IPS-20b (cell line): ENCODE data around the gene PML.
"Not testable (repeated sequence)": the region's sequence is repeated elsewhere in the genome, so short reads cannot be mapped to it uniquely, and the experiment has no call there.

Experiments
- H3K27ac ChIP-seq: one replicate; pipeline ENCODE4 v1.5.1; 2013; ENCODE audit warnings: low read length
- H3K27me3 ChIP-seq: 2 replicates; pipeline ENCODE4 v1.6.1; 2013; ENCODE audit warnings: mild to moderate bottlenecking, low read length, inconsistent platforms; ENCODE audit not compliant: insufficient read depth
- H3K36me3 ChIP-seq: 2 replicates; pipeline ENCODE4 v1.6.1; 2013; ENCODE audit warnings: low read depth, mild to moderate bottlenecking, inconsistent platforms, low read length, moderate library complexity; ENCODE audit not compliant: insufficient read depth
- H3K4me1 ChIP-seq: 2 replicates; pipeline ENCODE4 v1.6.1; 2013; ENCODE audit warnings: mild to moderate bottlenecking, control low read depth, inconsistent platforms, low read length, moderate library complexity; ENCODE audit not compliant: insufficient read depth
- H3K4me3 ChIP-seq: 2 replicates; pipeline ENCODE4 v1.5.1; 2013; ENCODE audit warnings: mild to moderate bottlenecking, low read length, inconsistent platforms
- H3K9ac ChIP-seq: 2 replicates; pipeline ENCODE4 v1.6.1; 2013; ENCODE audit warnings: low read depth, mild to moderate bottlenecking, inconsistent platforms, low read length, moderate library complexity
- H3K9me3 ChIP-seq: 2 replicates; pipeline ENCODE4 v1.6.1; 2013; ENCODE audit warnings: mild to moderate bottlenecking, low read depth, low read length, inconsistent platforms; ENCODE audit not compliant: insufficient read depth

PML gene

DNA sequence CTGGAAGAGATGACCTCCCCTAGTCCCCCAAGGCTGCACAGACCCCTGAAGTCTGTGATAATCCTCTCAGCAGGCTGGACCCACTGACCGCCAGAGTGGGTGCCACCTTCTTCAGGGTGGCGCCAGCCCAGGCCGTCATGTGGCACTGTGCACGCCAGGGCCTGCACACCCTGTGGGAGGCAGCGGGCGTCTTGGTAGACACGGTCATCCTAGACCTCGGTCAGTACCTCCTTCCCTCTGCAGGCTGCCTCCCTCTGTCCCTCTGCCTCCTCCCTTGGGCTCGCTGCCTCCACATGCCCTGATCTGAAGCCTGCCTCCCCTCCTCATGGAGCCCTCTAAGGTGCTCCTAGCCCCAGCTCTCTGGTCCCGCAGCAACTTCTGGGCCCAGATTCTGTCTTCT, 101.1 kb downstream of the PML start:
- not testable (repeated sequence) for H3K9ac ChIP-seq, H3K27ac ChIP-seq, H3K36me3 ChIP-seq, H3K4me1 ChIP-seq, H3K9me3 ChIP-seq, H3K4me3 ChIP-seq, H3K27me3 ChIP-seq

DNA sequence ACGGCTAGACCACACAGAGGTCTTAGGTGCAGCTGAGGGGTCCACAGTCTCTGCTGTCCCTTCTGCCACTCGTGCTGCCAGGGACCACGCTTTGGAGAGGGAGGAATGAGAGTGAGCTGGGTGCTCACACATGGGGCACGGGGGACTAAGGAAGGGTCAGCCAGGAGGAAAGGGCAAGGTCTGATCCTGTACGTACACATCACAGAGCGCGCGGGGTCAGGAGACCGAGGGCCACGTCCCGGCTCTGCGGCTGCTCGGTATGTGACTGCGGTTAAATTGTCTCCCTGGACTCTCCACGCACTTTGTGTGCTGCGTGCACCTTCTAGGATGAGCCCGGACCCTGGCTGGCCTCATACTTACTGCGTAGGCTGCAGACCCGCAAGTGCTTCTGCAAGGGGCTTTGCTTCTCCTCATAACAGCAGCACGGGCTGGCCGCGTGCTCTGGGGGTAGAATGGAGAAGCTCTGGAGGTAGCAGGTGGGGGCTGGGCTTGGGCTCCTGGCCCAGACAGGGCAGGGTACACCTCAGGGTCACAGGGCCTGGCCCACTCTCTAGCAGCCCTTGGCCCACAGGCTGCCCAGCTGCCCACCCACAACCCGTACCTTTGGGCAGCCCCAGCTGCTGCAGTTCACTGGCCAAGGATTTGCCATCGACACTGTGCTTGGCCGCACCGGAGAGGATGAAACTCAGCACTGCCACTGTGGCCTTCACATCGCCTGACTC, 102.4 kb downstream of the PML start:
- not testable (repeated sequence) for H3K27me3 ChIP-seq, H3K9ac ChIP-seq, H3K4me1 ChIP-seq, H3K4me3 ChIP-seq, H3K36me3 ChIP-seq, H3K27ac ChIP-seq, H3K9me3 ChIP-seq
